Measurements from ENCODE around the gene HS6ST3. TPM values are rescaled to one million over a fixed set of nuclear protein-coding genes. Genes with fewer than 3 reads are reported as not detected.
A peak's percentile ranks its signal among the peaks of the same experiment; 100 is the strongest.

HS6ST3 gene
- total RNA-seq, 1 experiment from 2014 or later, result 1.6 TPM

DNA sequence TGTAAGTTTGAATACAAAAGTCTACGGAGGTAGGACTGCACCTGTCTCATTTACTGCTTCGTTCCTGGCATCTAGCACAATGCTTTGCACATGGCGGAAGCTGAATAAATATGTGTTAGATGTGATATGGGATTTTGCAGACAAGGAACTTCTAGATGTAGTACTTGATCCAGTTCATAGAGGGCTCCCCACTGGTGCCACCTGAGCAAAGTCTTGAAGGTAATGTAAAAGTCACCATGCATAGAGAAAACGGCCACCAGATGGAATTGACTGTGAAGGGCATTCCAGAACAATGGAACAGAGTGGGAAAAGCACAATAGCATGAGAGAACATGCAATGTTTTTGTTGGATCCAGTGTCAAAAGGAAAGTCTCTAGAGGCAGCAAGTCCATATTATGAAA lies 209.3 kb downstream of the HS6ST3 start:
- no peak for DNase-seq (ENCODE audit: low read depth)

DNA sequence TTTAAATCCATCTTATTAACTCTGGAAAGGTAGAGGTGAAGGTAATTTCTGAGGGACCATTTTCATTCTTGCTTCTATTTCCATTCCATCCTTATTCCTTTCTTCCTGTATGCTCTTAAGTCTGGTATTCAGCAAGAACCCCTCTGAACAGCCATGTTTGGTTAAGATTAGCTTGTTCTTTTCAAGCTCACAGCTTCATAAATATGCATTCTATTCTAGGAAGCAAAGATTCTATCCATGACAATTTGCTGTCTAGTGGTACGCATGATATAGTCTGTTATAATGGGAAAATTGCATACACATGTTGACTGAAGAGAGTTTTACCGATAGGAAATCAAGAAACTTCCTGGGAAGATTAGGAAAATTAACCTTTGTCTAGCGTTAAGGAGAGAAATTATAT lies 218.7 kb downstream of the HS6ST3 start:
- no peak for DNase-seq (ENCODE audit: low read depth)

DNA sequence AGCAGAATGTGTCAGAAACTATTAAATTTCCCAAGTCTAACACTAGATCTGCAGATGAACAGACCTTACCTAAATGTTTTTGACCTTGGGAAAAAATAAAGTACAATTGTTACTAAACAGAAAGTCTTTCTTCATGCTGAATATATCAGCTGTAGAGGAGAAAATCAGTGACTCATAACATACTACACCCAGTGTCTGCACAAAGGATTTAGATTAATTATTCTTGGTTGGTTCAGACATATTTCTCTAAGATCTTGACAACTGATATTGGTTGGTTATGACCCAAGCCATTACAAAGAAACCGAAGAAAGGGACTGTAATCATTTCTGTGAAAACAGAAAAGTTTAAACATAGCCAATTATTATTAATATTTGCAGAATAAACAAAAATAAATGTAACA lies 225.1 kb downstream of the HS6ST3 start:
- no peak for DNase-seq (ENCODE audit: low read depth)

DNA sequence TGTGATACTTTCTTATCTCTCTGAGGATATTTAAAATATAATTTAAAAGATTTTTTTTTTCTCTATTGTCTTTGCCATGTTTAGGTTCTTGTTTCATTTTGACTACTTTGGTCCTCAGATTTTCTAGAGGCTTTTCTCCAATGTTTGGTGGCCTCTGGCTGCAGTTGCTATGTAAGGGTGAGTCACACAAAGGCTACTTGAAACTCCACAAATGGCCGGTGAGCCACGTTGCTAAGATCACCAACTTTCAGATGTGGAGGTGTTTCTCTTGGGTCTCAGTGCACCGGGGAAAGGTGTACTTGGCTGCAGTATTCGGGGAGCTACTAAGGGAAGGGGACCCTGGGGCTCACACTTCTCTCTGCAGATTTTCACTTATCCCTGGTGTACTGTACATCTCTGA lies 248.1 kb downstream of the HS6ST3 start:
- DNase-seq (ENCODE audit: low read depth), result peak; percentile 41

DNA sequence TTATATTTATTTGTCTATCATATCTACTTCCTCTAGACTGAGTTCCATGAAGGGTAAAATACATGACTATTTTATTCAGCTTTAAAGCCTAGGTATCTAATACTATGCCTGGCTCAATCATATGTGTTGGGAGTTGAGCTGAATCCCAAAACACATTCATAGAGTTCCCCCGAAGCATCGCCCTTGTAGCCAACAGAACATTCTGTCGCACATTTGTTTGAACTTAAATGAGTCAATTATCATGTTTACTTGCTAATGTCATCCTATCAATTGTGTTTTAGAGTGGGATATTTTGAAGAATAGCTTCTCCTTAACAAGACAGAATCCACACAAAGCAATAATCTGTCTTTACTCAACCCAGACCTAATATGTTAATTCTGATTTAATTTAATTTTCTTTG lies 252.4 kb downstream of the HS6ST3 start:
- no peak for DNase-seq (ENCODE audit: low read depth)

DNA sequence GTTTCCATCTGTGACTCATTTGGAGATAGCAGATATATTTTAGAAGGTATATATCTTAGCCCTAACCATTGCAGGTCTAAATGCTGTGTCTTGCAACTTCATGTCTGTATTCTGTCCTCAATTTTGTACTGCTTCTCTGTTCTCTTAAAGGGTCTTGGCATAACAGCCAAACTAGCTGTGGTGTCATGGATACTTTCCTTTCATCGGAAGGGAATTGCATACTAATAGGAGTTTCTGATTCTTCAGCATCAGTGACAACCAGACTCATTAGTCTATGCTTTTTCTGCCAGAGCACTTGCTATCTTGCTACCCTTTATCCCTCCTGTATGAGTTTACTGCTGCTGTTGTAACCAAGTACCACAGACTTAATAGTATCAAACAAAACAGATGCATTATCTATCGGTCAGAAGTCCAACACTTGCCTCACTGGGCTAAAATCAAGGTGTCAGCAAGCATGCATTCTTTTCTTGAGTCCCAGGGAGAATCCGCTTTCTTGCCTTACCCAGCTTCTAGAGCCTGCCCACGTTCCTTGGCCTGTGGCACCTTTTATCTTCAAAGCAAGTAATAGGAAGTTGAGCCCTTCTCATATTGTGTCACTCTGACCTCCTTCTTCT lies 253.1 kb downstream of the HS6ST3 start:
- no peak for DNase-seq (ENCODE audit: low read depth)

DNA sequence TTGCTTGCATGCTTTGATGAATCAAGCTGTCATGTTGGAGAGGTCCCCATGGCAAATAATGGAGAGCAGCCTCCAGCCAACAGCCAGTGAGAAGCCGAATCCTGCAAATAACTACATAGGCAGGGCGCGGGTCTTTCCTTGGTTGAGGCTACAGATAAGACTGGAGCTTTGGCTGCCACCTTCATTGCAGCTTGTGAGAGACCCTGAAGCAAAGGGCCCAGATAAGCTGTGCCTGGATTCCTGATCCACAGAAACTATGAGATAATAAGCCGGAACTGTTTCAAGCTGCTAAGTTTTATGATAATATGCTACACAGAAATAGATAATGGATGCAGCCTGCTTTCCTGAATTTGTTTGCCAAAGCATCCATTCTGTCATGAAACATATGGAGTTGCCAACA lies 257.0 kb downstream of the HS6ST3 start:
- DNase-seq (ENCODE audit: low read depth), result no peak

DNA sequence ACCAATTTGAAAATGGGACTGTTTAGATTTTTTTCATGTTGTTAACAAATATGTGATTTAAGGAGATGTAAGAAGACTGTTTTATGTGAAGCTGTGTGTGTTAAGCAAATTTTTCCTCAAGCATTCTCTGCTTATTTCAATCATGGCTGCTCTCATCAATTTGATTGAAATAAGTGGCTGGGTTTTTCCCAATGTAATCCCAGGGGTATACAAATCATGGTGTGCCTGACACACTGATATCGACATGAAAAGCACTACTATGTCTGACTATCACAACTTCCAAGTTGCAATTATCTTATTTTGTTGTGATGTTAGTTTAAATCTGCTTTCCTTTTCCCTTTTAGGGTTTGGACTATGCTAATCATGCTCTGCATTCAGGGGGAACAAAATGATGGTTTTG lies 283.7 kb downstream of the HS6ST3 start:
- DNase-seq (ENCODE audit: low read depth), result no peak

DNA sequence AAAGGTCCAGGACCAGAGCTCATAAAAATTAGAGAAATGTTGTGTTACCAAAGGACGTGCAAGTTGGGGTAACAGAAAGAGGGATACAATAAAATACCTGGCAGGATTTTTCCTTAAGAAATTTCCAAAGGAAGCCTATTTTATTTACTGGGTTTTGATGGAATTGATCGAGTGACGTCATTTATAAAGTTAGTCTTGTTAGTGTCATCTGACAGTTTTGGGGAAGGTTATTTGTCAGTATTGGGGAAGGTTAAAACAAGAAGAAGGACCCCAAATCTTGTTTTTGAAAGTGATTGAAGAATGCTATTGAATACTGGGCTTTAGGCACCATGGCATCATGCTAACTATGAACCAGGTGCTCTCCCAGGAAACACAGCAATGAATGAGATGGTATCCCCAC lies 287.9 kb downstream of the HS6ST3 start:
- DNase-seq (ENCODE audit: low read depth), result no peak

DNA sequence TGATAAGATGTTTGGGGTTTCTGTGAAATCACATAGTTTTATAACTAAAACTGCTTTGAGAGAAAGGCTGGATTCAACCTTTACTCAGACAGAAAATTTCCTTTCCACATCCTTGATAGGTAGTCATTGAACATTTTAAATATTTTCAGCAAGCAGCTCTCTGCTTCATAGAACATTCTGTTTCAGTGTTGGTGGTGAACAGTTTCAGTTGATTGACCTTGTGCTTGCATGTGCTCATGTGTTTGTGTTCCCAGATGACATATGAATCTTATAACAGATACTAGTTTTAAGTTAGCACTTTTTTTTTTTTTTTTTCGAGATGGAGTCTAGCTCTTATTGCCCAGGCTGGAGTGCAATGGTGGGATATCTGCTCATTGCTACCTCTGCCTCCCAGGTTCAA lies 290.1 kb downstream of the HS6ST3 start:
- no peak for DNase-seq (ENCODE audit: low read depth)

DNA sequence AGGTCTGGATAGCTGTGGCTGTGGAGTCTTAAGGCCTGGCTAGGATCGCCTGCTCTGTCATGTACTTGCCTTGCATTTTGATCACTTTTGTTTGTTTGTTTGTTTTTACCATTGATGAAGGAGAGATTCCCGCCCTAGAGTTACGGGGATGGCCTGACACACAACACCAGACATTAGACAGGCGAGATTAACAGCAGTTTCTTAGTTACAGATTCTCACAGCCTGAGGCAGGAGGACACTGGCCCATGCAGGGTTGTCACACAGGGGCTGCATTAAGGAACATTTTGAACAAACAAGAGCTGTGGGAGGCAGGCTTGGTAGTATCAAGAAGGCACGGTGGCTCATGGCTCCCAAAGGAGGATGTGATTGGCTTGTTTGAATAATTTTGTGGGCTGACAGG lies 291.8 kb downstream of the HS6ST3 start:
- no peak for DNase-seq (ENCODE audit: low read depth)

DNA sequence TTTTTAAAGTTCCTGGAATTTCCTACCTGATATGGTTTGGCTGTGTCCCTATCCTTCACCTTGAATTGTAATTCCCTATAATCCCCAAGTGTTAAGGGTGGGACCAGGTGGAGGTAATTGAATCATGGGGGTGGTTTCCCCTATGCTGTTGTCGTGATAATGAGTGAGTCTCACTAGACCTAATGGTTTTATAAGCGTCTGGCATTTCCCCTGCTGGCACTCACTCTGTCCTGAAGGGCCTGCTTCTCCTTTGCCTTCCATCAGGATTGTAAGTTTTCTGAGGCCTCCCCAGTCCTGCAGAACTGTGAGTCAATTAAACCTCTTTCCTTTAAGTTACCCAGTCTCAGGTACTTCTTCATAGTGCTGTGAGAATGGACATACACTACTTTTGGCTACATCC lies 298.7 kb downstream of the HS6ST3 start:
- no peak for DNase-seq (ENCODE audit: low read depth)

DNA sequence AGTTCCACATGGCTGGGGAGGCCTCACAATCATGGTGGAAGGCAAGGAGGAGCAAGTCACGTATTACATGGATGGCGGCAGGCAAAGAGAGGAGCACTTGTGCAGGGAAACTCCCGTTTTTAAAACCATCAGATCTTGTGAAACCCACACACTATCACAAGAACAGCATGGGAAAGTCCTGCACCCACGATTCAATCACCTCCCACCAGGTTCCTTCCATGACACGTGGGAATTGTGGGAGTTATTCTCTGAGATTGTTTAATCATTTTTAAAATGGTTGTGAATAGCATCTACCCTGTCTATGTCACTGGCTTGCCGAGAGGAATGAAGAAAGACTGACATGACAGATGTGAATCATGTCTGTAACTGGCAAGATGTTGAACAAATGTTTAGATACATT lies 301.7 kb downstream of the HS6ST3 start:
- no peak for DNase-seq (ENCODE audit: low read depth)

DNA sequence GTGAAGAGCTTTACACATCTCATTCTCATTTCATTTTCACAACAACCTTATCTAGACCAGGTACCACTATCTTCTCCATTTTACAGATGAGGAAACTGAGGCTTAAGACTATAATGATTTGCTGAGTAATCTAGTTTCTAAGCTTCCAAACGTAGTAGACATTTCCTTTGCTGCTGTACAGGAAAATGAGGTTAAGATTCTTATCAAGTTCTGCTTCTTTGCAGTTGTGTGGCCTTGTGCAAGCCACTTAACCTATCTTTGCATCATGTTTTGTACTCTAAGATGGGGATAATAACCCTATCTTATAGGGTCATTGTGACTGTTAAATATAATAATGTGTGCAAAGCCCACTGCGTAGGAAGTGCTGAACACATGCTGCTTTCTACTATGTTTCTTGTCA lies 307.9 kb downstream of the HS6ST3 start:
- DNase-seq (ENCODE audit: low read depth), result no peak

DNA sequence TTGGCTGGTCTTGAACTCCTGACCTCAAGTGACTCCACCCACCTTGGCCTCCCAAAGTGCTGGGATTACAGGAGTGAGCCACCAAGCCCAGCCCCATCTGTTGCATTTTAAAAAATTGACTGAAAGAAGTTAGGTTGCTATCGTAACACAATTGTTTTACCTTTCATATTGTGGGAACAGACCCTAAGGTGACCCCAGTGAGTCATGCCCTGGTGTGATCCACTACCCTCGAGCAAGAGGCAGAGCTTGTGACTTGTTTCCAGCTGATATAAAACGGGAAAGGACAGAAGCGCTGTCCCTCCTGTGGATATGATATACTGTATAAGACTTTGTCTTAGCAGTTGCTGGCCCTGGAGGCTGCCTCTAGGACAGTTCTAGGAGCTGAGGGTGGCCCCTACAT lies 308.6 kb downstream of the HS6ST3 start:
- peak; percentile 33 for DNase-seq (ENCODE audit: low read depth)

DNA sequence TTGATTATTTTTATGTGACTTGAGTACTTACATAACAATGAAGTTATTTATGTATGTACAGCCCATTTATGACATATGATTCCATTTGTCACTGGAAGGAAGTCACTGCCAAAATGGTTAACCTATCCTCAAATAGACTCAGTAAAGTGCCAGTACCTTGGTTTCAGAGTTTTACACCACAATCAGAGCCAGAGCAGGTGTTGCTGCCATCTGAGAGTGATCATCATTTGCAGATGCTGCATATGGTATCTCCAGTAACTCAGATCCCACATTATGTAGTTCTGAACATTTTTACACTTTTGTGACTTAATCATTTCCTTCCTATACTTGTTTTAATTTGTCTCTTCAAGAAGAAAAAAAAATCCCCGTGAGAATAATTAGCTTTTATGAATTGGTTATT lies 313.3 kb downstream of the HS6ST3 start:
- DNase-seq (ENCODE audit: low read depth), result no peak

DNA sequence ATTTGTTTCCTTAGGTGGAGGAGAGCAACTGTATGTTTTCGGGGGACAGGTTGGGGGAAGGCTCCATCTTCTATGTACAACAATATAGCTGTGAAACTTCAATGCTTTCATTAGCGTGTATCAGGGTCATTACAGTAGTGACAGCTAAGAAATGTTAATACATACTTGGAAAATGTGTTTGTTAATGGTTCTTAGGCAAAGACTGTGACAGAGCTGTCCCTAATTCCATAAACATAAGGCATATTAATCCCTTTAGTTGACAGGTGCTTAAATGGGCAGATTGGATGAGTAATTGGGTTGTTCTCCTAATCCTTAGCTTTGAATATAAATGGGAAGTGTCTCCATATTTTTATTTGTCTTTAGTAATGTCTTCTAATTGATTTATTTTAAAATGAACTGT lies 313.7 kb downstream of the HS6ST3 start:
- DNase-seq (ENCODE audit: low read depth), result no peak

DNA sequence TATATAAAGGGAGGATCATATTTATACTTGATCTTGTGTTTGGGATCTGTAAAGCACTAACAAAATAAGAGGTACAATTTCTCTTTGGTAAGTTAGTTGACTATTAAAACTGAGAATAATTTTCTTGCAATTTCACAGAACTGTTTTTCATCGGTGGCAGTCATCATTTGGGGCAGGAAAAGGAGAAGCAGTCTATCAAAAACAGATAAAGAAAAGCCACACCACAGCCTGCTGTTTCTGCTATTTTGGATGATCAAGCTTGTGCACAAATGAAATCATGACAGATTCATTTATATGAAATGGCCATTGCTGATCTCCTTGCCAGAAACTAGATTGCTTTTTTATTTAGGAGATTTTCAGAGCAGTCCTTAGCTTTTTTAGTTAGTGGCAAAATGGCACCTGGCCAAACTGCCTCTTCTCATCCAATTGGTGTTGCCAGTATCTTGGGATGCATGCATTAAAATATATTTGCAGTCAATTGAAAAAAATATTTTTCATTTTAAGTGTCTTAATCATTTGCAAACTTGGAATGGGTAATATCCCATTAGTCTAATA lies 326.0 kb downstream of the HS6ST3 start:
- no peak for DNase-seq (ENCODE audit: low read depth)

DNA sequence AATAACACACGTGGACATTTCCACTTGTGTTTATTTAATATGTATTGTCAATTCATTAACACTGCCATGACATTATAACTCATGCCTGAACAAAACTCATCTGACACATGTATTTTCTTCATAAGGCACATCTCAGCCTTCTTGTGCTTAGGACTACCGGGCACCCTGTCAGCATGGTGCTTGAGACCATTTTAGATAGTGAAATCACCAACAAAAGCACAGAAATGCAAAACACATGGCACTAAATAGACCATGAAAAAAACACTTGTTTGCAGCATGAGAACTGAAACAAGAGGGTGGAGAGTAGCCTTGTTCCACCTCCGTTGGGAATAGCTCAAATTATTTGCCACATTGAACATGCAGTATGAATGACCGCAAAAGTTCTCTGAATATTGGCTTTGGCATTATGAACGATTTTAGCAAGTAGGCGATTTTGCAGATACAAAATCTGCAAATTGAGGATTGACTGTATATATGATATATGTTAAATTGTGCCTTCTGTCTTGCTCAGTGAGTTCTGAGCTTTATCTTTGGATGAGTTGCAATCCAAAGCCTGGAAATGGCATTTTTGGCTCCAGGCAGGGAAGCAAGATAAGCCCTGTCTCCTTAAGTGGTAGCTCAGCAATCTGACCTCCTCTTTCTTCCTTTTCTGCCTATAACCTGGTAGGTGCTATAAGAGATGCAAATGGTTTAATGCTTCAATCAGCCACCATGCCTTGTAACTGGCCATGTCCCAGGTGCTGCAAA lies 328.2 kb downstream of the HS6ST3 start:
- DNase-seq (ENCODE audit: low read depth), result no peak

DNA sequence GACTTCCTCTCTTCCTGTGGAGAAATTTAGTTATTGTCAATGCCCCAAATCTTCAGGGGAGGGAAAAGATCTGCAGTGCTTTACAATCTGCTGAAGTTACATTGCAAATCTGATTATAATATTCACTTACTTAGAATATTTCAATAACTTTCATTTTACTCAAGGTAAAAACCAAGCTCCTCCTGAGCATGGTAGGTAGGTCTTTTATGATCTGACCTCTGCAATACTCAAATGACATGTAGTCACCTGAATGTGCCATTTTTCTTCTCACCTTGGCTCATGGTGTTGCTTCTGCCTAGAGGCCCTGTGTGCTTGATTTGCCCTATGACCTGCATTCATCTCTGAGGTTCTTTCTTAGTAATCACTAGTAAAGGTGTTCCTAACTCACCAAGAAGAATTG lies 331.4 kb downstream of the HS6ST3 start:
- no peak for DNase-seq (ENCODE audit: low read depth)

DNA sequence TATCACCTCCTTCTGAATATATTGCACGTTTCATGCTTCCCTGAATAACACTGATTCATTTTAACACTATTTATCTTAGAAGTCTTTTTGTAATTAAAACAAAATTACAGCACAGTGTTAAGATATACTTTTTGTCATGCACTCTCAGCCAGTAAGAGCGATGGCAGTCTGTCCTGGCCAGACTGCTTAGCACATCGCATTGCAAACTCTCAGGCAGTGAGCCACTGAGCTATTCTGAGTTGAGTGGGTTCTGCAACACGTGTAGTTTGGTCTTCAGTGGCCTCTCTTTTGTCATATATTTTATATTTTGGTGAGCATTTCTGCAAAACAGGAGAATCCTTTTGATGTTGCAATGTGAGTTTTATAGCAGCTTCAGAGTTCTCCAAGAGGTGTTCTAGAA lies 332.1 kb downstream of the HS6ST3 start:
- no peak for DNase-seq (ENCODE audit: low read depth)

DNA sequence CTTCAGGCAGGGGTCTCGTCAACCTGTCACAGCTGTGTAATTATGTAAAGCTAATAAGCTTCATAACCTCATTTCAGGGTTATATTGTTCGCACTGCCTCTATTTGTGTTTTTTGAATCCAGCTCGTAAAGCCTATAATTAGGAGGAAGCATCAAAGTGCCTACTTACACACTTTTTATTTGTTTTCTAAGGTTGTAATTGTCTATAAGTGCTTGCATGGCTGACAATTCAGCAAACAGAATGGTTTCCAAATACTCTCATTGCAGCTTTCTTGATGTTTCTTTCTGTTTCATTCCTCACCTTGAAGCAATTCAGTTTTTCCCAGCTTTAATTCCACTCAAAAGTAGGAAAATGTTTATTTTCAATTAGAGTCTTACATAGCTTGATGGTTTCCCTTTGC lies 336.3 kb downstream of the HS6ST3 start:
- DNase-seq (ENCODE audit: low read depth), result no peak

DNA sequence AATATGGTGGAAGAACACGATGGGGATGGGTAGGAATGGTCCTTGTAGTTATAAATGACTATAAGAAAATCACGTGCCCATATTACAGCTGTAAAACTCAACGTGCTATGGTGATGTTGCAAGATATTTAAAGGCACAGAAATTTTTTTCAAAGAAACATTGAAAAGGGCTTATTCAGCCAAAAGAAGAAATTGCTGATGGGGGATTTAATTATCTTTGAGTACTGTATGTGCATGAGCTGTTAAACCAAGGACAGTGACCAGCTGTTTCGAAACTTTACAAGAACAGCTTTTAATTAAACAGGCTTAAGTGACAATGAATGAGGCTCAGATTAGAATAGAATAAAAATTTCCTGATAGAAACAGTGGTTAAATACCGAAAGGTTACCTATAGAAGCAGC lies 339.0 kb downstream of the HS6ST3 start:
- DNase-seq (ENCODE audit: low read depth), result no peak
